Keratinocyte (primary cell): ENCODE measurements around the gene TMOD1. TPM values are rescaled to one million over a fixed set of nuclear protein-coding genes. Genes with fewer than 3 reads are reported as not detected.
"Not testable (repeated sequence)": the region's sequence is repeated elsewhere in the genome, so short reads cannot be mapped to it uniquely, and the experiment has no call there.

Experiments used
- DNase-seq: peaks from one replicate; pipeline ENCODE4 v3.0.0-alpha.2; 2011; ENCODE audit warnings: low read depth, missing footprints, low spot score
- FAIRE-seq: peaks from 2 replicates; lab custom pipeline; 2011; peaks lifted over from hg19 to GRCh38; lab: Jason Lieb, UNC
- H2AFZ ChIP-seq: 2 replicates; pipeline ENCODE4 v1.6.0; 2012; ENCODE audit warnings: low read length, control low read depth, inconsistent platforms; ENCODE audit not compliant: control insufficient read depth
- H3K27ac ChIP-seq: 2 replicates; pipeline ENCODE4 v1.5.1; 2011; ENCODE audit warnings: low read length; ENCODE audit not compliant: control insufficient read depth, insufficient read depth
- H3K27me3 ChIP-seq: 3 replicates; pipeline ENCODE4 v1.6.0; 2011; ENCODE audit warnings: low read length; ENCODE audit not compliant: control insufficient read depth, insufficient read depth; ENCODE audit errors: extremely low read depth
- H3K36me3 ChIP-seq, 2 experiments: 2 replicates in 1 of 2; 3 replicates in 1 of 2; pipeline ENCODE4 v1.5.1; 2011; ENCODE audit warnings: low read length in 2 of 2, mild to moderate bottlenecking in 1 of 2; ENCODE audit not compliant: control insufficient read depth in 2 of 2, insufficient read depth in 2 of 2; ENCODE audit errors: extremely low read depth in 1 of 2
- H3K4me1 ChIP-seq: 3 replicates; pipeline ENCODE4 v1.5.1; 2011; ENCODE audit warnings: low read length; ENCODE audit not compliant: control insufficient read depth, insufficient read depth; ENCODE audit errors: extremely low read depth
- H3K4me2 ChIP-seq: 3 replicates; pipeline ENCODE4 v1.6.0; 2011; ENCODE audit warnings: low read depth, low read length; ENCODE audit not compliant: control insufficient read depth, insufficient read depth; ENCODE audit errors: extremely low read depth
- H3K4me3 ChIP-seq, 3 experiments: fragments of 200-600 bp in 1 of 3; sonication (generic) in 1 of 3; 2 replicates in 2 of 3; 3 replicates in 1 of 3; pipeline ENCODE4 v1.5.1; 2011 to 2016; ENCODE audit warnings: low read length in 3 of 3, mild to moderate bottlenecking in 3 of 3, control low read depth in 2 of 3, inconsistent platforms in 1 of 3, low read depth in 1 of 3, mixed read lengths in 1 of 3, mixed run types in 1 of 3, moderate library complexity in 1 of 3; ENCODE audit not compliant: control insufficient read depth in 2 of 3, insufficient read depth in 2 of 3; ENCODE audit errors: extremely low read depth in 1 of 3
- H3K79me2 ChIP-seq: 2 replicates; pipeline ENCODE4 v1.6.0; 2012; ENCODE audit warnings: low read length; ENCODE audit not compliant: control insufficient read depth, insufficient read depth
- H3K9ac ChIP-seq: 3 replicates; pipeline ENCODE4 v1.6.0; 2011; ENCODE audit warnings: low read length; ENCODE audit not compliant: control insufficient read depth, insufficient read depth; ENCODE audit errors: extremely low read depth
- H3K9me1 ChIP-seq: 3 replicates; pipeline ENCODE4 v1.6.0; 2011; ENCODE audit warnings: low read length; ENCODE audit not compliant: control insufficient read depth, insufficient read depth; ENCODE audit errors: extremely low read depth
- H3K9me3 ChIP-seq: 2 replicates; pipeline ENCODE4 v1.5.1; 2012; ENCODE audit warnings: low read depth, low read length; ENCODE audit not compliant: control insufficient read depth
- H4K20me1 ChIP-seq: 3 replicates; pipeline ENCODE4 v1.6.0; 2011; ENCODE audit warnings: low read length; ENCODE audit not compliant: control insufficient read depth, insufficient read depth; ENCODE audit errors: extremely low read depth
- EZH2 ChIP-seq: IDR thresholded peaks from one replicate; pipeline ENCODE4 v1.6.1; 2012; ENCODE audit warnings: inconsistent platforms, mild to moderate bottlenecking, low read length, moderate library complexity
- dilution Hi-C: fragments of 300-500 bp; cut with MboI; formaldehyde crosslinking; loops from one replicate; pipeline ENCODE4 v1.7.0; 2020; ENCODE audit warnings: low sequenced_read_pairs; ENCODE audit not compliant: extremely low pct_ligation_motif_present
- polyA minus RNA-seq, 3 experiments: library from RNA; depleted of rRNA, polyadenylated mRNA; stranded (reverse); fragments of >200 nt; gene quantifications; 1 replicate in 1 of 3; 2 replicates in 1 of 3; 3 replicates in 1 of 3; pipeline ENCODE4 v1.2.3, GENCODE V29; 2011
- polyA plus RNA-seq, 5 experiments: library from polyadenylated mRNA; depleted of rRNA in 3 of 5; stranded (reverse) in 3 of 5; stranded (forward) in 1 of 5; unstranded in 1 of 5; fragments of >200 nt; gene quantifications; 1 replicate in 1 of 5; 2 replicates in 3 of 5; 3 replicates in 1 of 5; pipeline versions ENCODE4 v1.2.1 to v1.2.3, GENCODE V29; 2011 to 2012; ENCODE audit warnings: missing spikeins in 2 of 5, low read depth in 1 of 5, low replicate concordance in 1 of 5
- TF ChIP-seq, protein P1 (sequence below), 3 experiments: IDR thresholded peaks in 1 of 3; conservative IDR thresholded peaks in 1 of 3; optimal IDR thresholded peaks in 1 of 3; 2 replicates in 2 of 3; 3 replicates in 1 of 3; pipeline versions ENCODE3 to v1.5.1; 2011; ENCODE audit warnings: low read length in 3 of 3, mild to moderate bottlenecking in 3 of 3, moderate library complexity in 2 of 3, control low read depth in 1 of 3, inconsistent platforms in 1 of 3; ENCODE audit not compliant: insufficient read depth in 2 of 3; ENCODE audit errors: extremely low read depth in 1 of 3

Gene TMOD1
- not detected in 3 replicates for polyA plus RNA-seq
- 0.07 TPM for polyA plus RNA-seq (2011; ENCODE audit: low read depth)
- 0.04 TPM in 1 of 2 replicates, not detected in the other for polyA plus RNA-seq (2011; cell fraction: cytosol; rRNA removed)
- polyA plus RNA-seq (2011; cell fraction: nucleus; rRNA removed), result 0.03 TPM in 1 of 2 replicates, not detected in the other
- polyA plus RNA-seq (2012; ENCODE audit: low replicate concordance), result 0.28 TPM in 1 of 2 replicates, not detected in the other
- polyA minus RNA-seq, result 0.13 TPM in 1 of 3 replicates, not detected in the others
- polyA minus RNA-seq (2011; cell fraction: cytosol; rRNA and poly(A)+ RNA removed), result not detected
- not detected in 2 replicates for polyA minus RNA-seq (2011; cell fraction: nucleus; rRNA and poly(A)+ RNA removed)

DNA sequence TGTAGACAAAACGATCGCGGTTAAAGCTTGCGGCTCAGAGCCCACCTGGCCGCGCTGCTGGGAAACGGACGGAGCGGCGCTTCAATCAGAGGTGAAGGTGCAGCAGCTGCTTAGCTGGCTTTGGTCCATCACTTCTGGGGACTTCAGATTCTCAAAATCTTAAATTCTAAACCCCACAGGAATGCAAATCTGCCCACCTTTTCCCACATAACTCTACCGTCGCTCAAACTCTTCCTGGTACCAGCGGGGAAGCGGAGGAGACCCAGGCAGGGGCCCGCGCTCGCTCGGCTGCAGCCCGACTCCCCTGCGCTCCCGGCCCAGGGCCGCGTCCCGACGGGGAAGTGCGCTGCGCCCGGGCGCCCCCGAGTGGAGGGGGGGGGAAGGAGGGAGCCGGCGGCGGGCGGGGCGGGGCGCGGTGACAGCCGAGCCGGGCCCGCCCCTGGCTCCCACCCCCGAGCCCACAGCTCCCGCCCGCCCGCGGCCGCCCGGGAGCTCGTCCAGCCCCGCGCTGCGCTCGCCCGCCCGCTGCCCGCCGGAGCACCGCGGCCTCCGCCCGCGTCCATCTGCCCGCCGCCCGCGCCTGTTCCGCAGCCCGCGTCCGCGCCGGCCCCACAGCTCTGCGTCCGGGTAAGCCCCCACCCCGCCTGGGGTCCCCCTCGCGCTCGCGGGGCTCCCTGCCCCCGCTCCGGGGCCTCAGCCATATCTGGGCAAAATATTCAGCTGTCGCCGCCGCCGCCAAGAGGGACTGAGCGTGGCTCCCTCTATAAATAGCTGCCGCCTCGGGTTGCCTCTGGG is at the start of gene TMOD1:
Gene TMOD1 (plus strand): TSS at position 490 of the 795 bp plus-strand sequence. CDS start 22,523 bp downstream, outside the sequence.
- dilution Hi-C loops, result no loop called here
- no peaks in the 10 kb centered on the region for H3K9me1 ChIP-seq
- H3K9ac ChIP-seq, result no peak within 1 kb of the TSS
- H3K36me3 ChIP-seq, result no peaks in the 10 kb centered on the region
- DNase-seq (no peak), FAIRE-seq (no peak)
- H2AFZ ChIP-seq, result no peak within 1 kb of the TSS
- peak within 1 kb of the TSS; percentile 29 to 40 (median 30) for H3K4me3 ChIP-seq
- TF ChIP-seq, protein P1, sequence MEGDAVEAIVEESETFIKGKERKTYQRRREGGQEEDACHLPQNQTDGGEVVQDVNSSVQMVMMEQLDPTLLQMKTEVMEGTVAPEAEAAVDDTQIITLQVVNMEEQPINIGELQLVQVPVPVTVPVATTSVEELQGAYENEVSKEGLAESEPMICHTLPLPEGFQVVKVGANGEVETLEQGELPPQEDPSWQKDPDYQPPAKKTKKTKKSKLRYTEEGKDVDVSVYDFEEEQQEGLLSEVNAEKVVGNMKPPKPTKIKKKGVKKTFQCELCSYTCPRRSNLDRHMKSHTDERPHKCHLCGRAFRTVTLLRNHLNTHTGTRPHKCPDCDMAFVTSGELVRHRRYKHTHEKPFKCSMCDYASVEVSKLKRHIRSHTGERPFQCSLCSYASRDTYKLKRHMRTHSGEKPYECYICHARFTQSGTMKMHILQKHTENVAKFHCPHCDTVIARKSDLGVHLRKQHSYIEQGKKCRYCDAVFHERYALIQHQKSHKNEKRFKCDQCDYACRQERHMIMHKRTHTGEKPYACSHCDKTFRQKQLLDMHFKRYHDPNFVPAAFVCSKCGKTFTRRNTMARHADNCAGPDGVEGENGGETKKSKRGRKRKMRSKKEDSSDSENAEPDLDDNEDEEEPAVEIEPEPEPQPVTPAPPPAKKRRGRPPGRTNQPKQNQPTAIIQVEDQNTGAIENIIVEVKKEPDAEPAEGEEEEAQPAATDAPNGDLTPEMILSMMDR (optimal IDR thresholded peaks at IDR 0.05 in 1 of 3, IDR thresholded peaks at IDR 0.05 in 1 of 3, conservative IDR thresholded peaks at IDR 0.05 in 1 of 3; ENCODE audit: extremely low read depth in 1 of 3, insufficient read depth in 2 of 3, low read length in 3 of 3), result peak in 1 of 3 experiments; percentile 40
- peak; percentile 70 for TF ChIP-seq EZH2
- no peaks in the 10 kb centered on the region for H3K9me3 ChIP-seq
- no peaks in the 10 kb centered on the region for H3K4me1 ChIP-seq
- peaks cover 60% of the 10 kb centered on the region for H3K27me3 ChIP-seq
- H3K27ac ChIP-seq, result no peak within 1 kb of the TSS
- H3K4me2 ChIP-seq, result peak within 1 kb of the TSS; percentile 62
- peaks cover 3% of the 10 kb centered on the region for H4K20me1 ChIP-seq
- H3K79me2 ChIP-seq, result no peaks in the 10 kb centered on the region

- H3K9me1 ChIP-seq, H3K79me2 ChIP-seq, H4K20me1 ChIP-seq, H3K27me3 ChIP-seq, H3K9ac ChIP-seq, FAIRE-seq, H3K4me2 ChIP-seq, H3K9me3 ChIP-seq, H3K4me1 ChIP-seq, H2AFZ ChIP-seq, H3K27ac ChIP-seq, DNase-seq, H3K4me3 ChIP-seq, dilution Hi-C loops, H3K36me3 ChIP-seq: not testable (repeated sequence)
Measured at GRCh38 chr9:97453573-97453972, 47.9 kb upstream of the TMOD1 start.

DNA sequence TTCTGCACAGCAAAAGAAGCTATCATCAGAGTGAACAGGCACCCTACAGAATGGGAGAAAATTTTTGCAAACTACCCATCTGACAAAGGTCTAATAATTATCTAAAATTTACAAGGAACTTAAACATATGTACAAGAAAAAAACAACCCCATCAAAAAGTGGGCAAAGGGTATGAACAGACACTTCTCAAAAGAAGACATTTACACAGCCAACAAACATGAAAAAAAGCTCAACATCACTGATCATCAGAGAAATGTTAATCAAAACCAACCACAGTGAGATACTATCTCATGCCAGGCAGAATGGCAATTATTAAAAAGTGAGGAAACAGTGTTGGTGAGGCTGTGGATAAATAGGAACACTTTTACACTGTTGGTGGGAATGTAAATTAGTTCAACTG is 44.6 kb upstream of the TMOD1 start:
- dilution Hi-C loops, result not testable (repeated sequence)

More for the DNA sequence above, 44.6 kb upstream of the TMOD1 start:
- H3K36me3 ChIP-seq, H3K9ac ChIP-seq, H3K4me1 ChIP-seq, H3K27ac ChIP-seq, H4K20me1 ChIP-seq, H3K4me3 ChIP-seq, H3K4me2 ChIP-seq, FAIRE-seq, H3K9me3 ChIP-seq, DNase-seq, H3K9me1 ChIP-seq, H3K27me3 ChIP-seq, H3K79me2 ChIP-seq, H2AFZ ChIP-seq: not testable (repeated sequence)
